Pancreas (tissue), 10 donors: ENCODE measurements around the gene GRB10. TPM values are rescaled to one million over a fixed set of nuclear protein-coding genes. Genes with fewer than 3 reads are reported as not detected.
"Not testable (repeated sequence)": the region's sequence is repeated elsewhere in the genome, so short reads cannot be mapped to it uniquely, and the experiment has no call there.

Source experiments
- ATAC-seq, 4 donors: fragments of 200-7000 bp; cut with Tn5 transposase; one replicate each; pipeline versions ENCODE4 v1.8.0 to v1.9.1; 2020; ENCODE audit warnings: mild to moderate bottlenecking in 4 of 4, moderate library complexity in 4 of 4
- DNase-seq, 6 donors: peaks; one replicate each; pipeline ENCODE4 v3.0.0-alpha.2; 2020
- FAIRE-seq: peaks from 2 replicates; lab custom pipeline; 2012; peaks lifted over from hg19 to GRCh38; lab: Jason Lieb, UNC
- H3K27ac ChIP-seq, 4 donors: fragments of 200-600 bp; sonication (generic); 1 replicate in 3 of 4; 2 replicates in 1 of 4; pipeline versions ENCODE4 v1.5.0 to v1.8.0; 2020
- H3K27me3 ChIP-seq, 4 donors: fragments of 200-600 bp; one replicate each; pipeline ENCODE4 v1.8.0; 2021
- H3K36me3 ChIP-seq, 3 donors: fragments of 200-600 bp; sonication (generic) in 1 of 3; one replicate each; pipeline versions ENCODE4 v1.5.0 to v1.8.0; 2020 to 2021
- H3K4me1 ChIP-seq, 3 donors: fragments of 200-600 bp; one replicate each; pipeline ENCODE4 v1.8.0; 2021
- H3K4me3 ChIP-seq, 4 donors: fragments of 200-600 bp; sonication (generic) in 2 of 4; one replicate each; pipeline versions ENCODE4 v1.5.0 to v1.8.0; 2020 to 2021
- H3K9me3 ChIP-seq, 4 donors: fragments of 200-600 bp; one replicate each; pipeline ENCODE4 v1.8.0; 2021
- WGBS, 2 donors: extraction: QIAGEN DNeasy Blood & Tissue Kit; methylation state at CpG; one replicate each; pipeline ENCODE4 v1.1.7; 2013; 5-methylcytosine and 5-hydroxymethylcytosine counted together
- intact Hi-C, 3 donors: fragments of 100-400 bp; cut with DNase I; formaldehyde crosslinking; loops; one replicate each; pipeline versions ENCODE4 v1.11.1 to v1.14.2; 2022
- polyA plus RNA-seq, 2 donors: library from polyadenylated mRNA; stranded (reverse); fragments of 200-250 nt; gene quantifications; one replicate each; pipeline ENCODE4 v1.2.3, GENCODE V29; 2013
- total RNA-seq, 6 donors: library from RNA; stranded (reverse); fragmentation: NEBNext Ultra II Directional in 4 of 6; extraction: Animal tissue kit (Norgen Biotek cat#: 25700) in 4 of 6; gene quantifications; one replicate each; pipeline versions ENCODE4 v1.2.1 to v1.2.4, GENCODE V29; 2021 to 2023
- TF ChIP-seq, protein P1 (sequence below), 4 donors: fragments of 200-600 bp; sonication (generic) in 3 of 4; IDR thresholded peaks; one replicate each; pipeline versions ENCODE4 v1.5.0 to v1.8.0; 2021; ENCODE audit warnings: antibody characterized with exemption in 4 of 4
- donor health status: healthy with polysubstance abuse.
- donor health status: DM: no; HTN: no; CAD: no; lungs with moderate emphysema.
- donor health status: DM: no; HTN: no; CAD: no.
- donor health status: control.
- donor health status: control.
- donor health status: Bipolar disorder and iron deficiency.
- donor health status: DM: yes; HTN: yes; CAD: no.
- donor health status: DM: no; HTN: no; CAD: no.
- donor health status: DM: no; HTN: no; CAD: no.
- donor health status: DM: yes; HTN: yes; CAD: no.

Gene GRB10
- total and polyA plus RNA-seq, 8 donors, result 69.9 to 199 (median 133) TPM

DNA sequence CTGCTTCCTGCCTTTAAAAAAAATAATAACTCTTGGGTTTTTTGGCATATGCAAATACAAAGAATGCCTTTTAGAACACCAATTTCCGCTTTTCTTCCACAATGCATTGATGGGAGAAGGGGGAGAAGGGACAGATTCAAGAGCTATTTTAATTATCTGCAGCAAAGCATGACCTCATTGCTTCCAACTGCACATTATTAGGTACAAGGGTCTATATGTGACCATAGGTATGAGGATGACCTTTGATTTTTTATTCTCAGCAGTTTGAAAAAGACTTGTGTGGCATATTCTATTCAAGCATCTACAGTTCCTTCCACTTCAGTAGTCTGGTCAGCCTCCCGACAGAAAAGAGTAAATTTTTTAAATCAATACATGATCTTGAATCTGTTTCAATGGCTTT lies 39.7 kb downstream of the GRB10 start:
- Histone ChIP-seq H3K4me3 (no peak overlapping the region), H3K27me3 (no peaks in the 10 kb centered on the region), H3K4me1 (peaks cover 35 to 45% (median 39%) of the 10 kb centered on the region in 3 donors), H3K9me3 (no peaks in the 10 kb centered on the region), H3K27ac (no peak overlapping the region), H3K36me3 (peaks cover 0 to 20% (median 9%) of the 10 kb centered on the region in 3 donors)
- TF ChIP-seq, protein P1, sequence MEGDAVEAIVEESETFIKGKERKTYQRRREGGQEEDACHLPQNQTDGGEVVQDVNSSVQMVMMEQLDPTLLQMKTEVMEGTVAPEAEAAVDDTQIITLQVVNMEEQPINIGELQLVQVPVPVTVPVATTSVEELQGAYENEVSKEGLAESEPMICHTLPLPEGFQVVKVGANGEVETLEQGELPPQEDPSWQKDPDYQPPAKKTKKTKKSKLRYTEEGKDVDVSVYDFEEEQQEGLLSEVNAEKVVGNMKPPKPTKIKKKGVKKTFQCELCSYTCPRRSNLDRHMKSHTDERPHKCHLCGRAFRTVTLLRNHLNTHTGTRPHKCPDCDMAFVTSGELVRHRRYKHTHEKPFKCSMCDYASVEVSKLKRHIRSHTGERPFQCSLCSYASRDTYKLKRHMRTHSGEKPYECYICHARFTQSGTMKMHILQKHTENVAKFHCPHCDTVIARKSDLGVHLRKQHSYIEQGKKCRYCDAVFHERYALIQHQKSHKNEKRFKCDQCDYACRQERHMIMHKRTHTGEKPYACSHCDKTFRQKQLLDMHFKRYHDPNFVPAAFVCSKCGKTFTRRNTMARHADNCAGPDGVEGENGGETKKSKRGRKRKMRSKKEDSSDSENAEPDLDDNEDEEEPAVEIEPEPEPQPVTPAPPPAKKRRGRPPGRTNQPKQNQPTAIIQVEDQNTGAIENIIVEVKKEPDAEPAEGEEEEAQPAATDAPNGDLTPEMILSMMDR (IDR thresholded peaks at IDR 0.05), result no peak
- intact Hi-C loops, result no loop called here
- ATAC-seq (no peak), DNase-seq (no peak), FAIRE-seq (no peak)
- WGBS, 2 donors, result 69 to 72% methylated on average over 2 of the region's 2 CpGs

DNA sequence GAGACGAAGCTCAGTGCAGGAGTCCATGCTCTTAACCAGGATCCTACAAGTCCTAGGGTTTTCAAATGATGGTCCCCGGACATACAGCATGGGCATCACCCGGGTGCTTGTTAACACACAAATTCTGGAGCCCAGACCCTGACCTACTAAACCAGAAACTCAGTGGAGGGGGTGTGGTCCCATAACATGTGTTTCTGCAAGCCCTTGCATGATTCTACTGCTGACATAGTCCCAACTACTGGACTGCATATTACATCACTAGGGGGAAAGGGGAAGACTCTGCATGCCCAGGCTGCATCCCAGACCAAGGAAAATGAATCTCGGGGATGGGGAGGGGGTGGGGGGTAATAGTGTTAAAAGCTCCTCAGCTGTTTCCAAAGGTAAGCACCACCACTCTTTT lies 40.3 kb downstream of the GRB10 start:
- FAIRE-seq, result no peak
- TF ChIP-seq, protein P1 (IDR thresholded peaks at IDR 0.05), result no peak
- ATAC-seq, result peak in 3 of 4 donors; percentile 21 to 29 (median 28)

DNA sequence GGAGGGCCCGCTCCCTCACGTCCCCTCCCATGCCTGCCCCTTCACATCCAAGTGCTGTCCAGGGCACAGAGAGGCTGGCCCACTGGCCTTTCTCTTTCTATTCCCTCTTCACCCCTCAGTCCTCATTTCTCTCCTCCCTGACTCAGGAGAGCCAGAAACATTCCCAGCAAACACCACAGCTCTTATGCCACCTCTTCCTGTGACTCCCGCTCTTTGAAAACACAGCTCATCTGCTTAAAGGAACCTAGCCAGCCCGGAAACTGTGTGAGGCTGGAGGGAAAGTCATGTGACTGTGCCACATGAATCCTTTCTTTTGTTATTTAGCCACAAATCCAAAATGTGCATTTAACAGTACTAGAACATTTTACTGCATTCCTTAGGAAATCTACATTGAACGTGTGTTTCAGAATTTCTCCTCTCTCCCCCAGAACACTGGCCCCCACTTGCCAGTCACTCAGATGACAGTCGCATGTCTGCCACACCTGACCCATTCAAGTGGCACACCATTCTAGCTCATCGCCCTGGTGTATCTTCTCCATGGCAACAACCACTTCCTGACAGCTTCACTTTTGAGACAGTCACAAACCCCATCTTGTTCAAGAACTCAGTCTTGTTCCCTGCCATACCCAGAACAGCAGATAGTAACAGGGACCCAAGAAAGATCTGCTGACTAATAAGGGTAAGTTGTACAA lies 42.8 kb downstream of the GRB10 start:
- Histone ChIP-seq H3K9me3 (no peaks in the 10 kb centered on the region), H3K4me1 (peaks cover 40 to 46% (median 41%) of the 10 kb centered on the region in 3 donors), H3K27ac (peak overlapping the region in 2 of 4 donors; percentile 42 to 64), H3K27me3 (no peaks in the 10 kb centered on the region), H3K36me3 (peaks cover 0 to 6% (median 3%) of the 10 kb centered on the region in 3 donors), H3K4me3 (no peak overlapping the region)
- ATAC-seq (peak; percentile 19 to 49 (median 33)), FAIRE-seq (no peak), DNase-seq (peak in 1 of 6 donors; percentile 15)
- intact Hi-C loops, result no loop called here
- TF ChIP-seq, protein P1 (IDR thresholded peaks at IDR 0.05), result no peak
- WGBS, 2 donors, result 73 to 77% methylated on average over 7 of the region's 7 CpGs

More for the DNA sequence above, 40.3 kb downstream of the GRB10 start:
- H3K4me3 ChIP-seq, result no peak overlapping the region
- DNase-seq, result peak in 1 of 6 donors; percentile 10
- H3K27ac ChIP-seq, result no peak overlapping the region
- H3K27me3 ChIP-seq, result no peaks in the 10 kb centered on the region
- H3K9me3 ChIP-seq, result no peaks in the 10 kb centered on the region
- intact Hi-C loops, result no loop called here
- H3K4me1 ChIP-seq, result peaks cover 38 to 48% (median 40%) of the 10 kb centered on the region in 3 donors
- peaks cover 0 to 14% (median 9%) of the 10 kb centered on the region in 3 donors for H3K36me3 ChIP-seq
- WGBS, 2 donors, result 54 to 63% methylated on average over 4 of the region's 4 CpGs

DNA sequence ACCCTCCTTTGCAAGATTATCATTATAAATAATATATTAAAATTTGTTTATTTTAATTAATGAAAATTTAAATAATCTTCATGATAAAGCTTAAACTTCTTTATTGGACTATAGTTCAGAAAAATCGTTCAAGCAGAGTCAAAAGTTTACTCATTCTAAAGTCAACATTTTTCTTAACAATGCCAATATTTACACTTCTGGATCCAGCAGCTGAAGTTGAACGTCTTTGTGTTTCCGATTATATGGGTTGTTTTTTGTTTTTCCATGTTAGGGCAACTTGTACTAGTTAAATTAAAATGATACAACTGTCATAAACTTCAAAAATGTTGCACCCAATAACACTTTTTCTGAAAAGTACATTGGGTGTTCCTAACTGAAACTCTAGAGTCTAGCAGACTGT lies 43.8 kb downstream of the GRB10 start:
- no peak overlapping the region for H3K4me3 ChIP-seq
- intact Hi-C loops, result no loop called here
- TF ChIP-seq, protein P1 (IDR thresholded peaks at IDR 0.05), result no peak
- peak; percentile 58 to 60 (median 58) for ATAC-seq
- H3K27ac ChIP-seq, result peak overlapping the region in 2 of 4 donors; percentile 42 to 64
- H3K36me3 ChIP-seq, result no peaks in the 10 kb centered on the region
- FAIRE-seq, result peak; percentile 80
- H3K4me1 ChIP-seq, result peaks cover 47 to 55% (median 48%) of the 10 kb centered on the region in 3 donors
- WGBS, 2 donors, result 9 to 16% methylated on average over 3 of the region's 3 CpGs
- H3K9me3 ChIP-seq, result no peaks in the 10 kb centered on the region
- no peak for DNase-seq
- H3K27me3 ChIP-seq, result no peaks in the 10 kb centered on the region

DNA sequence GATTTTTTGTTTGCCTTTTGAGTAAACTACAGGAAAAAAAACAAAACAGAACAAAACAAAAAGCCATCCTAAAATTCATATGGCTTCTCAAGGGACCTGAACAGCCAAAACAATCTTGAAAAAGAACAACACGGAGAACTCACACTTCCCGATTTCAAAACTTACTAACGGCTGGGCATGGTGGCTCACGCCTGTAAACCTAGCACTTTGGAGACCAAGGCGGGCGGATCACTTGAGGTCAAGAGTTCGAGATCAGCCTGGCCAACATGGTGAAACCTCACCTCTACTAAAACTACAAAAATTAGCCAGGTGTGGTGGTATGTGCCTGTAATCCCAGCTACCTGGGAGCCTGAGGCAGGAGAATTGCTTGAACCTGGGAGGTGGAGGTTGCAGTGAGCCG lies 46.9 kb downstream of the GRB10 start:
- H3K27ac ChIP-seq, H3K4me3 ChIP-seq, intact Hi-C loops, DNase-seq, H3K36me3 ChIP-seq, H3K9me3 ChIP-seq, H3K27me3 ChIP-seq, ATAC-seq, FAIRE-seq: not testable (repeated sequence)
- 96% methylated on average over 8 of the region's 8 CpGs for WGBS, 2 donors
- H3K4me1 ChIP-seq, result peaks cover 57 to 65% (median 62%) of the 10 kb centered on the region in 3 donors
